Jurkat, Clone E6-1 (cell line): ENCODE data around the gene CDK2AP2.
A peak's percentile ranks its signal among the peaks of the same experiment; 100 is the strongest.

Experiments used
- DNase-seq: peaks from one replicate; pipeline ENCODE4 v3.0.0-alpha.2; 2011; ENCODE audit warnings: low read depth, low spot score
- H3K4me3 ChIP-seq: 2 replicates; pipeline ENCODE4 v1.5.1; 2011; ENCODE audit warnings: mild to moderate bottlenecking, low read length, control low read depth, moderate library complexity

The CDK2AP2 gene

GRCh38 chr11:67505605-67506396 is 2.2 kb downstream of the CDK2AP2 start:
- peak overlapping the region; percentile 83 for H3K4me3 ChIP-seq
- peak; percentile 75 for DNase-seq

- DNase-seq: peak; percentile 23
These were observed 2.9 kb downstream of the CDK2AP2 start, which contains the start of gene PITPNM1 for GRCh38 chr11:67504950-67505581. Gene PITPNM1 (minus strand): TSS chr11:67505363. CDS start chr11:67504180, 1,183 bp downstream.

GRCh38 chr11:67504005-67504949 is 3.7 kb downstream of the CDK2AP2 start:
- no peak for DNase-seq

More at GRCh38 chr11:67504950-67505581, 2.9 kb downstream of the CDK2AP2 start, which contains the start of gene PITPNM1:
- H3K4me3 ChIP-seq: peak within 1 kb of the TSS; percentile 83

GRCh38 chr11:67503119-67504004 is 4.6 kb downstream of the CDK2AP2 start:
- no peak overlapping the region for H3K4me3 ChIP-seq
- no peak for DNase-seq

More at GRCh38 chr11:67504005-67504949, 3.7 kb downstream of the CDK2AP2 start:
- H3K4me3 ChIP-seq: peak overlapping the region; percentile 83

- DNase-seq: no peak
- H3K4me3 ChIP-seq: no peak overlapping the region
These were observed 5.5 kb downstream of the CDK2AP2 start for GRCh38 chr11:67502328-67502979.

GRCh38 chr11:67501854-67502253 is 6.1 kb downstream of the CDK2AP2 start:
- DNase-seq: no peak
- H3K4me3 ChIP-seq: no peak overlapping the region

- no peak overlapping the region for H3K4me3 ChIP-seq
- no peak for DNase-seq
These were observed 6.9 kb downstream of the CDK2AP2 start for GRCh38 chr11:67500831-67501715.

GRCh38 chr11:67500484-67500821 is 7.5 kb downstream of the CDK2AP2 start:
- no peak for DNase-seq
- H3K4me3 ChIP-seq: no peak overlapping the region

GRCh38 chr11:67499808-67500483 is 8.0 kb downstream of the CDK2AP2 start:
- DNase-seq: no peak
- no peak overlapping the region for H3K4me3 ChIP-seq

GRCh38 chr11:67498544-67498972 is 9.4 kb downstream of the CDK2AP2 start:
- H3K4me3 ChIP-seq: no peak overlapping the region
- no peak for DNase-seq

- no peak for DNase-seq
- H3K4me3 ChIP-seq: no peak overlapping the region
These were observed 10.2 kb downstream of the CDK2AP2 start for GRCh38 chr11:67497656-67498291.

GRCh38 chr11:67496113-67496512 is 11.8 kb downstream of the CDK2AP2 start:
- DNase-seq: no peak

GRCh38 chr11:67495234-67496005 is 12.5 kb downstream of the CDK2AP2 start:
- no peak overlapping the region for H3K4me3 ChIP-seq
- no peak for DNase-seq

More at GRCh38 chr11:67496113-67496512, 11.8 kb downstream of the CDK2AP2 start:
- no peak overlapping the region for H3K4me3 ChIP-seq

GRCh38 chr11:67494371-67495233 is 13.4 kb downstream of the CDK2AP2 start:
- no peak for DNase-seq
- H3K4me3 ChIP-seq: no peak overlapping the region
